HG02885 (cell line): ENCODE measurements around the gene UNC5B.

Source experiments
- ATAC-seq: cut with Tn5 transposase; IDR thresholded peaks from one replicate; pipeline ENCODE4 v1.9.1; 2021; ENCODE audit warnings: mild to moderate bottlenecking; ENCODE audit not compliant: unreplicated experiment, poor library complexity

The UNC5B gene

GRCh38 chr10:71277914-71278665 lies 65.7 kb downstream of the UNC5B start:
- ATAC-seq, result no peak

- ATAC-seq, result no peak
Observed at GRCh38 chr10:71278691-71279588, 66.6 kb downstream of the UNC5B start.

GRCh38 chr10:71279590-71280170 lies 67.3 kb downstream of the UNC5B start:
- no peak for ATAC-seq

- no peak for ATAC-seq
Observed at GRCh38 chr10:71280216-71280615, 67.8 kb downstream of the UNC5B start.

- ATAC-seq, result no peak
Observed at GRCh38 chr10:71280825-71281224, 68.5 kb downstream of the UNC5B start.

DNA sequence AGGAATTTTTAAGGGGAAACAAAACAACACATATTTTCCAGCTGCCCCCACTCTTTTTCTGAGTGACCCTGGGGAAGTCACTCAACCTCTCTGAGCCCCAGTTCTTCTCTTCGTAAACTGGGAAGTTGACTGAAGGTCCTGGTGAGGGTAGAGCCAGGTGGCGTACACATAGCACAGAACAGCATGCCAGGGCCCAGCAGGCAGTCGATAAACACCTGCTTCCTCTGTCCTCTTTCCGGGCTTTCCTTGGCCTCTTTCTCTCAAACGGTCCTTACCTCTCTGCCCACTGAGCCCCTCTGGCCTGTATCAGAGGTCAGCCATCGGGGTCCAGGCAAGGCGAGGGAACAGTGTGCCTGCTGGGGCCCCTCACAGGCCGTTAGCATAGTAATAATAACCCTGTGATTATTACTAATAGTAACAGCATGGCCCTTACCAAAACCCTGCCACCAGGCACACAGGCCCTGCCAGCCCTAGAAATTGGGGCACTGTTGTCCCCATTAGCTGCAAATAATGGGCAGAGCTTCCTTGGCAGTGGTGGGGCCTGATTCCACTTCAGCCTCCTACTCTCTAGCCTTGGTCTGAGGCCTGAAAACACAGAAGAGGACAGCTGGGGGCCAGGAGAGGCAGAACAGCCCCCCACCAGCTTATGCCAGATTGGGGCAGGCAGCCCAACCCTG lies 69.4 kb downstream of the UNC5B start:
- ATAC-seq, result no peak

DNA sequence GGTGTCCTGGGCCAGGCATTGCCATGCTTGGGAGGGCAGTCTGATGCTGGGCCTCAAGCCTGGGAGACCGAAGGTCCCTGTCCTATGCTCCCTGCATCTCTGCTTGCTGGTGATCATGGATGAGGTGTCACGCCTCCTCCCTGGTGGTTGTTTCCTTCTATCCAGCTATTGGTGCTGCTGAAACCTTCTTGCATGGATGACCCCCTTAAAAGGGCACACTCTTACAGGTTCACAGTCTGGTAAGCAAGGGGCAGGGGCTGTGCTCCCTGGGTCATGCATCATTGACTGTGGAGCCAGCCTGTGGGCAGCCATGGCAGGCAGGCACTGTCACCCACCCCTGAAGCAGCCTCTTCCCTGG lies 69.9 kb downstream of the UNC5B start:
- no peak for ATAC-seq

DNA sequence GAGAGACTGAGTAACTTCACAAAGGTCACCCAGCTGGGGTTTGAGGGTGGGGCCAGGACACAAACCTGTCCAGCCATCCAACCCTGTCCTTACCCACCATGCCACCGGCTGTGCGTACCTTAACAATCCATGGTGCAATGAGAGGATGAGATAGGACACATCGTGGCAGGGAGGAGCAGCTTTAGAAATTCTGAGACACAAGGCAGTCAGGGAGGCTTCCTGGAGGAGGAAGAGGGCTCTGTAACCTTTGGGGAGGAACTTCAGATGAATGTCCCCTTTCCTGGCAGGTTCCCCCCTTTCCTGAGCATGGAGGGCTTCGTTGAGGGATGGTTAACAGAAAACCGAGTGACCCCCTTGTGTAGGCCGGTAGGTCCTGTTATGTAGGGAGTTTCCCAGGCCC lies 71.0 kb downstream of the UNC5B start:
- ATAC-seq, result no peak

GRCh38 chr10:71283876-71284275 lies 71.5 kb downstream of the UNC5B start:
- ATAC-seq, result no peak

DNA sequence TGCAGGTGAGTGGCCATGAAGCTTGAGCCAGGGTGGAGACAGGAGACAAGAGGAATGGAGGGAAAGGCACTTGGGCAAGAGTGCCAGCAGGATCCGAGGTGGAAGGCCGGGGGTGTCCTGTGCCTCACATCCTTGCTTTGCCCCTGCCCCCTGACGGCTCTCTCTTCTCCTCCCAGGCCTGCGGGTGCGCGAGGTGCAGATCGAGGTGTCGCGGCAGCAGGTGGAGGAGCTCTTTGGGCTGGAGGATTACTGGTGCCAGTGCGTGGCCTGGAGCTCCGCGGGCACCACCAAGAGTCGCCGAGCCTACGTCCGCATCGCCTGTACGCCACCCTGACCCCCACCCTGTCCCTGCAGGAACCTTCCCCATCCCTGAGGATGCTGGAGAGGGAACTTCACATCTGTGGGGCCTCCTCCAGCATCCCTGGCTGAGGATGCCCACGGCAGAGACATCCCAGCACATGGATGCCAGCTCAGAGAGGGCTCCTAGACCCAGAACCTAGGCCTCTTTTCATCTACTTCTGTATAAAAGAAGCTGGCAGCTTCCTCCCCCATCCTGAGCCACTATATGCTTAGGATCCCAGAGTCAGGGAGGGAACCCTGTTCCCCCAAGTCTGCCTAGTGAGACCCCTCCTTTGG lies 72.3 kb downstream of the UNC5B start:
- ATAC-seq, result no peak

DNA sequence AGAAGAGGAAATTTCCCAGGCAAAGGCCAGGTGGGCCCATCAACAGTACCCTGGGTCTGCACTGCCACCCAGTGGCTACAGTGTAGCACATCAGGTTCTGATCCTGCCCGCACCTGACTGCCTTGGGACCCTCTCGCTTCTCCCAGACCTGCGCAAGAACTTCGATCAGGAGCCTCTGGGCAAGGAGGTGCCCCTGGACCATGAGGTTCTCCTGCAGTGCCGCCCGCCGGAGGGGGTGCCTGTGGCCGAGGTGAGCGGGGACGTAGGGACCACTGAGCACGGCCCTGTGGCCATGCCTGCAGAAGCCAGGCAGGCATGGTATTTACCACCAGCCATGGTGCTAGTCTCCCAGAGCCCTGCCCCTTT lies 72.8 kb downstream of the UNC5B start:
- ATAC-seq, result no peak

DNA sequence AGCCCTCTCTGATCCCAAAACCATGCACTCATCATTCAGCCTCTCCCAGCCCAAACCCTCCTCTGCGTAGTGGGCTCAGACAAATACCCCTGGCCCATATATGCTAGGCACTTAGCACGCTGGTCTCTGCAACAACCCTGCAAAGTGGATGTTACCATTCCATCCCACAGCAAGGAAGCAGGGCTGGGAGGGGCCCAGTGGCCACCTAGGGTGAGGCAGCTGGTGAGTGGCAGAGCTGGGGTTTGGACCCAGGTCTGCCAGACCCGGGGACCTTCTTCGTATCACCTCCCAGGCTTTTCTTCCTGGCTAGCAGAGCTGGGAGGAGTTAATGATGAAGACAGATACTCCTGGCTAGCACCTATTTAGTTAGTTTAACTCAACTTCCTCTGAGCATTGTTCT lies 73.6 kb downstream of the UNC5B start:
- ATAC-seq, result no peak

GRCh38 chr10:71286521-71287294 lies 74.3 kb downstream of the UNC5B start:
- ATAC-seq, result no peak

- no peak for ATAC-seq
Observed at GRCh38 chr10:71287456-71287855, 75.1 kb downstream of the UNC5B start.

- no peak for ATAC-seq
Observed at GRCh38 chr10:71288461-71288860, 76.1 kb downstream of the UNC5B start.

DNA sequence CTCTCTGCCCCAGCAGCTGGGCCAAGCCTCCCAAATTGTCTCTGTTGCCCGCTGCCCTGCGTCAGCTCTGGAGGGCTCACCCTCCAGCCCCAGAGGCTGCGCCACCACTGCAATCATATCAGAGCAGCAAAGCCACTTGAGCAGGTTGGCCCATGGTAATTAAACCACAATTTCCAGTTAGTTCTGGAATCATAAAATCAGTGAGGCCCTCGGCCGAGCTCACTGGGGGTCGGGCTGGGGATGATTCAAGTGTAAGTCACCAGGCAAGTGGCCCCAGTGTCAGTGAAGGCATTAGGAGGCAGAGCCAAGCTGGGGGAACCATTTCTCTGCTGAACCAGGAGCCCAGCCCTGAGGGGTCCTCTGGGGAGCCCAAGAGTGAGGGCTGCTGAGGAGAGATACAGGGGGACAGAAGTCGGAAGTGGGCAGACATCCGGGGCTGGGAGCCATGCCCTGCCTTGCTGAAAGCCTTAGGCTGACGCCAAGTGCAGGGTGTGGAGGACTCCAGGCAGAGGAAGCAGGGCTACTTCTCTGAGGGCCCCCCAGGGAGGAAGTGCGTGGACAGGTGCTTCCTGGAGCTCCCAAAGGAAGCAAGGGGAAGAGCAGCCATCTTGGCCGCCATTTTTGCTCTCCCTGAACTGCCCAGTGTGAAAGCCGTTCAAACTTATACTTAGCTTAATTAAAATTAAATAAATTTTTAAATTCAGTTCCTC lies 77.2 kb downstream of the UNC5B start:
- ATAC-seq, result no peak

DNA sequence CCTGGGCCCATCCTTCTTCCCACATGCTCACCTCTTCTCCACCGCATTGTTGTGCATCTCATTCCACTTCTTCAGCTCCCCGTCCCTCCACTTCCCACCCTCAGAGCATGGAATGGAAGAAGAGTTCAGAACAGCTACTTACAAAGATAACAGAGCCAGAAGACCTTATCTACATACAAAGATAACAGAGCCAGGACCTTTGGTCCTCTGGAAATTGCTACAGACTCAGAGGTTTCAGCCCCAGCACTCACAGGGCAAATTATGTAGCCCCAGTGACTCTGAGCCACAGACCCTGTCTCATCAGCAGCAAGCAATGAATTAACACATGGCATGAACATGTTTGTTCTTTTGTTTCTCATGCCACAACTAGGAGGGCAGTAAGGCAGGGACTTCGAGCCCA lies 78.0 kb downstream of the UNC5B start:
- no peak for ATAC-seq

GRCh38 chr10:71290806-71291527 lies 78.6 kb downstream of the UNC5B start:
- ATAC-seq, result no peak
